GM19099 (cell line): ENCODE measurements around the gene C1orf21.

ENCODE experiments used
- POLR2A ChIP-seq: IDR thresholded peaks from 3 replicates; pipeline ENCODE4 v1.6.1; 2011; ENCODE audit warnings: low read depth; ENCODE audit not compliant: insufficient read length; ENCODE audit errors: extremely low read depth

The C1orf21 gene

DNA sequence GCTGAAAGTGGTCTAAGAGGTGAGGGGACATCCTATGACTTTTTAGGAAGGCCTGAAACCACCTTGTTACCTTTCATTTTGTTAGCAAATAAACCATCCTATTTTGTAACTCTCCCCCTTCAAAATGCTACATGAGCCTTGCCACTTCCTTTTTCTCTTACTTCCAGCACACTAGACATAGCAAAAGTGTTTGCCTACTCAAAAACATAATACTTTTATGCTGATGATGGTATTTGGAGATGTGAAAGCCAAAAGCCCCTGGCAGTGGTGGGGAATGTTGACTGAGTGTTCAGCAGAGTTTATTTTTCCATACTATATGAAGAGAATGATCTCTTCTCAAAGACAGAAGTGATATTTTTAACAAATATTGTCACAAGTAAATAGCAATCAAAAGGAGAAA lies 233.6 kb downstream of the C1orf21 start:
- TF ChIP-seq POLR2A, result no peak

GRCh38 chr1:184621260-184621659 lies 234.4 kb downstream of the C1orf21 start:
- no peak for TF ChIP-seq POLR2A

- TF ChIP-seq POLR2A, result no peak
These were observed 235.5 kb downstream of the C1orf21 start for GRCh38 chr1:184622136-184622823.

DNA sequence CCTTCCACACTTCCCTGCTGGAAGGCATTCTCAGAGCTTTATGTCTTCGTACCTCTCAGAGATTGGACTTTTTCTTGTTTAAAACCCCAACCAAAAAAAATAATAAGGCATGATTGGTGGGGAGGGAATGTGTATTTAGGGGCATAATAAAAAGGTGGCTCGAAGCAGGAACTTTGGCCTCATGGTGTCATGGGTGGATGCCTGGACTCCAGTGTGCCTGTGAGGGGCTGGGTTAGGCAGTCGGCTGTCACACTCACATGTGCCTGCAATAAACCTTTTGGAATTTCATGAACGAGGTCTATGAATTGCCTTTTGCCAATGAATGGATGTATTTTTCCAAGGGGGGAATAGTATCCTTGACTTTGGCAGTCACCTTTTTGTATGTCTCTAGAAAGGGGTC lies 236.6 kb downstream of the C1orf21 start:
- no peak for TF ChIP-seq POLR2A

GRCh38 chr1:184624051-184624450 lies 237.2 kb downstream of the C1orf21 start:
- TF ChIP-seq POLR2A, result no peak

- TF ChIP-seq POLR2A, result no peak
These were observed 237.8 kb downstream of the C1orf21 start for GRCh38 chr1:184624626-184625025.

- no peak for TF ChIP-seq POLR2A
These were observed 238.4 kb downstream of the C1orf21 start for GRCh38 chr1:184625271-184625670.

DNA sequence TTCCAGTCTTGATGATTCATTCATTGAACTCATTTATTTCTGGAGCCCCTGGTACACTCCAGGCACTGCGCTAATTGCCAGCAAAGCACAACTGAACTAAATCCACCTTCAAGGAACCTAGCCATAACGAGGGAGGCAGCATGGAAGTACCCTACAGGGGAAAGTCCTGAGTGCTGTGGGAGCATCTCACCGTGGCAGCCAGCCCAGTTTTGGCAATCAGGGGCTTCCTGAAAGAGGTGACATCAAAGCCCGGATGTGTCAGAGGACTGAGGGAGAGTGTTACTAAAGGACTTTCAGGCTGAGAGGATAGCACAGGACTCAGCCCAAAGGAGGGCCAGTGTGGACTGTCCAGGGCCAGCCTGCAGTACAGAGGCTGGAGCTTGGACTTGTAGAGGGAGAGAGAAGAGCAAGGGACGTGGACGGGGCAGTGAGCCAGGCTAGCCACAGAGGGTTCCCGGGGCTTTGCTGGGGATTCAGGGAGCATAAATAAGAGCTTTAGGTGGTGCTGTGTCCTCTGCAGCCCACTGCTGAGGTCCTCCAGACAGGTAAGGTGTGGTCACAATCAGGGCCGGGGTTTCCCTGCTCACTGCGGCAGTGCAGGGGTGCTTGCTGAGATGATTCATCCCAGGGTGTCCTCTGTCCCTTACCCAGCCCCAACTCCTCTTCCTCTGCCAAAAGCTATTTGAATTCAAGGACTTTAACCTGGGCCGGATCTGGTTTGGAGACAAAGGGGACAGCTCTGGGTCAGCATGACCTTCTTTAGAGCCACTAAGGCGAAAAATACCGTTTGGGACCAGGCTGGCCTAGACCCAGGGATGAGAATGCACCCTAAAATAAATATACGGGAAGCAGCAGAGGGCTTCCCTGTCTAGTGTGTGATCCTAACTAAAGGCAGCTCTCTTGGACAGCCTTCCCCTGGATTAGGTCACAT lies 239.5 kb downstream of the C1orf21 start:
- no peak for TF ChIP-seq POLR2A

GRCh38 chr1:184627007-184627341 lies 240.1 kb downstream of the C1orf21 start:
- no peak for TF ChIP-seq POLR2A

- TF ChIP-seq POLR2A, result no peak
These were observed 242.4 kb downstream of the C1orf21 start for GRCh38 chr1:184629266-184629665.

DNA sequence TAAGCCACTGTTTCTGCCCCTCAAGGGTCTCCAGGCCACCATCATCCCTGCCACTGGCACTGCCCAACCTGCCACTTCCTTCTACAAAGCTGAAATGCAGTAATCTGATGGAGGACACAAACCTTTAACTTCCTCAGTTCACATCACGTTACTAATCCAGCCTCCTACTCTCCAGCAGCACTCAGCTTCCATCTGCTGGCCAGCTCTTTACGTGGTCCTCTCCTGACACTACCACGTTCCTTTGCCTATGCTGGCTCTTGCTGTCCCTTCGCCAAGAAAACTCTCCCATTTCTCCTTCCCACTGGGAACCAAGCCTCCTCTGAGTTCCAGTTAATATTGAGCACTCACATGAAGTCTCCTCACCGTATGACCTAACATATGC lies 243.8 kb downstream of the C1orf21 start:
- TF ChIP-seq POLR2A, result no peak

DNA sequence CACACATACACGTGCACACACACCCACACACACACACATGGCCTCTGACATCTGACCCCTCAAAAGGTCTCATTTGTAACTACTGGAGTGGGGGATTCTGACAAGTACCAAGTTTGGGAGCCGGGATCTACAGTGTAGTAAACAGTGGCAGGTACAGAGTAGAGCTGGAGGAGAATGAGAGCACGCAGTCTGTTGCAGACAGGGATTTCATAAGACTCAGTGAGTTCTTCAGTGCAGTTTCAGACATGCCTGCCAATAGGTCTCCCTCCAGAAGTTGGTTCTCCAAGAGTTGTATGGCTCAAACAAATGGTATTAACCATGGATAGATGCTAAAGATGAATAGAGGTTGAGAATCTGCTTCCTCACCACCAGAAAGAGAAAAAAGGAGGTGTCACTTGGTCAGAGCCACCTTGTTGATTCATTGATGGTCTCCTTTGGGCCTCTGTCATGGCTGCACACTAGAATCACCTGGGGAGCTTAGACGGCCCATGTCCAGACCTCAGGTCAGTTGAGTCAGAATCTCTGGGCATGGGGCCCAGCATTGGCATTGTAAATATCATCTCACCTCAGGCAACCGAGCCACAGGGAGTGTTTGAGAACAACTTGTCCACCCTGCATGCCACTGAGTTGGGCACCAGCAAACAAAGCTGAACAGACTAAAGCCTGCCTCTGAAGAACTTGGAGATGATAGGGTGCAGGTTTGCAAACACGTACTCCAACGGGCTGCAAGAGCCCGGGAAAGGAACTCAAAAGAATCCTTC lies 245.8 kb downstream of the C1orf21 start:
- TF ChIP-seq POLR2A, result no peak

DNA sequence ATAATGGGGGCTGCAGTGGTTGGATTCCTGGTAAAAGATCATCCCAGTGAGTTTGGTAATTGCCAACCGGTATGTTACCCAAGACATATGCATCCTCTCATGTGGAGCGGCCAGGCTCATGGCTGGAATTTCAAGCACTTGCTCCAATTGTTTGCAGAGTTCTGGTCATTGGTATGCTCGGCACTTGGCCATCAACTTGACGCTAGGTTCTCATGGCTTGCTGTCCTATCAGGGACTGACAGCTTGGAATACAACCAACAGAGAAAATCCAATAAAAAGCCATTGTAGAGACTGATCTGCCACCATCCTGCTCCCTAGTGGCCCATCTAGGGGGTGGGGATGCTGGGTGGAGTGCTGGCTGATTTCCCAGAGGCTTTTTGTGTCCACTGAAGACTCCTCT lies 247.0 kb downstream of the C1orf21 start:
- TF ChIP-seq POLR2A, result no peak

DNA sequence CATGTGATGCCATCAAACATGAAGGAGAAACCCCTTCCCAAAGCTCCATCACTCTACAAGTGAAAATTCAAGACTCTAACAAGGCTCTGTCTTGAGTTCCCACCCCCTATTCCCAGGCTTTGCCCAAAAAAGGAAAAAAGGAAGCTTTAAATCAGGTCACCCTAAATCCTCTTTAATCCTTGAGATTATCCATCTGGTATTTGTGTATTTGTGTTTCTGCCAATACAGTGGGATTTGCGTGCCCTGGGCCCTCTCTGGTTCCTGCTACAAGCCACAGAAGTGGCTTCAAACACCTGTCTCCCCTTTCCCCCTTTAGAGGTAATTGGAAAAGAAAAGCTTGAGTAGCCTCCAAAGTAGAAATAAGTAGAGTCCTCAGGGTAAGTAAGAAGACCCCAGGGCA lies 247.5 kb downstream of the C1orf21 start:
- no peak for TF ChIP-seq POLR2A

- no peak for TF ChIP-seq POLR2A
These were observed 248.6 kb downstream of the C1orf21 start for GRCh38 chr1:184635347-184635979.
